Osteoblast (primary cell): ENCODE measurements around the gene MRPL43. TPM values are rescaled to one million over a fixed set of nuclear protein-coding genes. Genes with fewer than 3 reads are reported as not detected.
A peak's percentile ranks its signal among the peaks of the same experiment; 100 is the strongest.

Experiments
- DNase-seq: peaks from one replicate; pipeline ENCODE4 v3.0.0; 2011; ENCODE audit warnings: low spot score, mixed read lengths; ENCODE audit not compliant: insufficient read length; ENCODE audit errors: missing footprints
- H2AFZ ChIP-seq: 2 replicates; pipeline ENCODE4 v1.6.0; 2011; ENCODE audit warnings: mild to moderate bottlenecking, low read length
- H3K27ac ChIP-seq: 2 replicates; pipeline ENCODE4 v1.5.1; 2011; ENCODE audit warnings: mild to moderate bottlenecking, low read depth, low read length, moderate library complexity
- H3K27me3 ChIP-seq: 2 replicates; pipeline ENCODE4 v1.6.0; 2012; ENCODE audit warnings: mild to moderate bottlenecking, control low read depth, inconsistent platforms, low read length, moderate library complexity; ENCODE audit not compliant: insufficient read depth
- H3K36me3 ChIP-seq: 2 replicates; pipeline ENCODE4 v1.5.1; 2011; ENCODE audit warnings: mild to moderate bottlenecking, low read length, control low read depth, moderate library complexity; ENCODE audit not compliant: insufficient read depth
- H3K4me1 ChIP-seq: 2 replicates; pipeline ENCODE4 v1.5.1; 2011; ENCODE audit warnings: mild to moderate bottlenecking, low read length, control low read depth, moderate library complexity; ENCODE audit not compliant: insufficient read depth
- H3K4me2 ChIP-seq: 2 replicates; pipeline ENCODE4 v1.6.0; 2011; ENCODE audit warnings: mild to moderate bottlenecking, low read length; ENCODE audit not compliant: insufficient read depth
- H3K4me3 ChIP-seq: fragments of 200-600 bp; sonication (generic); 3 replicates; pipeline ENCODE4 v1.5.1; 2012; ENCODE audit warnings: mild to moderate bottlenecking, low read length, inconsistent platforms; ENCODE audit not compliant: insufficient read depth
- H3K79me2 ChIP-seq: 2 replicates; pipeline ENCODE4 v1.6.0; 2012; ENCODE audit warnings: mild to moderate bottlenecking, low read length, control low read depth, inconsistent platforms; ENCODE audit not compliant: insufficient read depth
- H3K9me3 ChIP-seq: 2 replicates; pipeline ENCODE4 v1.5.1; 2011; ENCODE audit warnings: low read depth, low read length, control low read depth
- H4K20me1 ChIP-seq: 2 replicates; pipeline ENCODE4 v1.6.0; 2012; ENCODE audit warnings: mild to moderate bottlenecking, low read length, control low read depth; ENCODE audit not compliant: insufficient read depth
- total RNA-seq: library from RNA; depleted of rRNA; stranded (reverse); fragments of >200 nt; gene quantifications from 2 replicates; pipeline ENCODE4 v1.2.3, GENCODE V29; 2012
- TF ChIP-seq, protein P1 (sequence below): IDR thresholded peaks from 2 replicates; pipeline ENCODE4 v1.5.1; 2011; ENCODE audit warnings: mild to moderate bottlenecking, low read depth, low read length, moderate library complexity; ENCODE audit errors: extremely low read depth

MRPL43 gene
- total RNA-seq, 1 donor: 48.5 TPM

DNA sequence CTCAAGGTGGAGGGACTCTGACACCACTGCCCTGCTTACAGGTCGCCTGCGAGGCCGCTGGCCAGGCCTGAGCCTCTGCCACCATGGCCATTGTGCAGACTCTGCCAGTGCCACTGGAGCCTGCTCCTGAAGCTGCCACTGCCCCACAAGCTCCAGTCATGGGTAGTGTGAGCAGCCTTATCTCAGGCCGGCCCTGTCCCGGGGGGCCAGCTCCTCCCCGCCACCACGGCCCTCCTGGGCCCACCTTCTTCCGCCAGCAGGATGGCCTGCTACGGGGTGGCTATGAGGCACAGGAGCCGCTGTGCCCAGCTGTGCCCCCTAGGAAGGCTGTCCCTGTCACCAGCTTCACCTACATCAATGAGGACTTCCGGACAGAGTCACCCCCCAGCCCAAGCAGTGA is 15.2 kb upstream of the MRPL43 start:
- H2AFZ ChIP-seq: no peak overlapping the region
- peak; percentile 83 for DNase-seq
- peaks cover 43% of the 10 kb centered on the region for H3K36me3 ChIP-seq
- peak overlapping the region; percentile 93 for H3K27ac ChIP-seq
- H3K27me3 ChIP-seq: no peaks in the 10 kb centered on the region
- H3K79me2 ChIP-seq: peaks cover 62% of the 10 kb centered on the region
- H3K4me2 ChIP-seq: peak overlapping the region; percentile 80
- TF ChIP-seq, protein P1, sequence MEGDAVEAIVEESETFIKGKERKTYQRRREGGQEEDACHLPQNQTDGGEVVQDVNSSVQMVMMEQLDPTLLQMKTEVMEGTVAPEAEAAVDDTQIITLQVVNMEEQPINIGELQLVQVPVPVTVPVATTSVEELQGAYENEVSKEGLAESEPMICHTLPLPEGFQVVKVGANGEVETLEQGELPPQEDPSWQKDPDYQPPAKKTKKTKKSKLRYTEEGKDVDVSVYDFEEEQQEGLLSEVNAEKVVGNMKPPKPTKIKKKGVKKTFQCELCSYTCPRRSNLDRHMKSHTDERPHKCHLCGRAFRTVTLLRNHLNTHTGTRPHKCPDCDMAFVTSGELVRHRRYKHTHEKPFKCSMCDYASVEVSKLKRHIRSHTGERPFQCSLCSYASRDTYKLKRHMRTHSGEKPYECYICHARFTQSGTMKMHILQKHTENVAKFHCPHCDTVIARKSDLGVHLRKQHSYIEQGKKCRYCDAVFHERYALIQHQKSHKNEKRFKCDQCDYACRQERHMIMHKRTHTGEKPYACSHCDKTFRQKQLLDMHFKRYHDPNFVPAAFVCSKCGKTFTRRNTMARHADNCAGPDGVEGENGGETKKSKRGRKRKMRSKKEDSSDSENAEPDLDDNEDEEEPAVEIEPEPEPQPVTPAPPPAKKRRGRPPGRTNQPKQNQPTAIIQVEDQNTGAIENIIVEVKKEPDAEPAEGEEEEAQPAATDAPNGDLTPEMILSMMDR: no peak
- H3K4me1 ChIP-seq: peaks cover 36% of the 10 kb centered on the region
- H4K20me1 ChIP-seq: peaks cover 45% of the 10 kb centered on the region
- H3K4me3 ChIP-seq: no peak overlapping the region
- H3K9me3 ChIP-seq: no peaks in the 10 kb centered on the region

DNA sequence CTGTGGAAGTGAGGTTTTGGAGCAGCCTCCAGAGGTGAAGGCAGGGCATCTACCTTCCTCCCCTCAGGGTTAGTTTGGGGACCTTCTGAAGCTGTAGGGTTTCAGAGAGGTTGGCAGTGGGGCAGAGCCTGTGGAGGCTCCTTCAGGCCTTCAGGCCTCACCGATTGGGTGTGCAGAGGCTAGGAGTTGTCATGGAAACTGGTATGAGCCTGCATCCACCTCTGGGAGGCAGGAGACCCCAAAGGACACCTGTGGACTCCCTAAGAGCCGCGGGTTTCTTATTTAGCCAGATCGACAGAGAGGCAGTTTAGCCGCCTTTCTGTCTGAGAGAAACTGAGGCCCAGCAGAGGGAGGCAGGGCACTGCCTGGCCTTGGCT is 14.3 kb upstream of the MRPL43 start:
- peaks cover 62% of the 10 kb centered on the region for H3K79me2 ChIP-seq
- H3K9me3 ChIP-seq: no peaks in the 10 kb centered on the region
- TF ChIP-seq, protein P1: no peak
- no peaks in the 10 kb centered on the region for H3K27me3 ChIP-seq
- peaks cover 34% of the 10 kb centered on the region for H3K4me1 ChIP-seq
- H3K36me3 ChIP-seq: peaks cover 38% of the 10 kb centered on the region
- peak overlapping the region; percentile 93 for H3K27ac ChIP-seq
- peak overlapping the region; percentile 80 for H3K4me2 ChIP-seq
- H4K20me1 ChIP-seq: peaks cover 39% of the 10 kb centered on the region
- peak overlapping the region; percentile 88 for H3K4me3 ChIP-seq
- DNase-seq: no peak
- H2AFZ ChIP-seq: no peak overlapping the region

DNA sequence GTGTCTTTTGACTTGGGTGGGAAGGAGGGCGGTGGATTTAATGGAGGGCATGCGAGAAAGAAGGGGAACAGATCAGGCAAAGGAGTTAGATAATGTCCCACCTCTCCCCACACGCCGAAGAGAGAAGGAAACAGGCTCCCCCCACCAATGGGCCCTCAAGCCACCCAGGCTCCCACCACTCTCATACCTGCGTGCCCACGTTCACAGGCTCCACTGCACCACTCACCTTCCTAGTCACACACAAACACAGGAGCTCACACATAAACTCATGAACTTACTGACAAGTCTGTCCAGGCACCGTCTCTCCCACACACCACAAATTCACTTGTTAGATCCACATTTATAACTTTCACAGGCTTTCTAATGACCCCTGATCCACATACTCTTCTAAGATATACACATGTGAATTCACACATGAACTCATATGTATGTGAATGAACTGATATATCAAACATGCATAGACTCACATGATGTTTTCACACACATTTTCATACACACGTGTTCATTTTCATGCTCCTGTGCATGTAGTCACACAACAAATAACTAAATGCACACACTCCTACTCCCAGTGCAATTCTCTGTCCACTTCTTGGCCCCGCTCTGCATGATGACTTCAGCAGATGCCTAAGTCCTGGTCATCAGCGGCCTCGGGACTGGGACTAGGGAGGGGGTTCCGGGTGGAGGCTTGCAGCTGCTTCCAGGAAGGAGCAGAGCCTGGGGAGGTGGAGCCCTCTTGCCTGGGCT is 13.8 kb upstream of the MRPL43 start:
- DNase-seq: peak; percentile 100
- H3K4me1 ChIP-seq: peaks cover 38% of the 10 kb centered on the region
- TF ChIP-seq, protein P1: no peak
- peak overlapping the region; percentile 80 for H3K4me2 ChIP-seq
- peaks cover 59% of the 10 kb centered on the region for H3K79me2 ChIP-seq
- peaks cover 37% of the 10 kb centered on the region for H4K20me1 ChIP-seq
- H3K9me3 ChIP-seq: no peaks in the 10 kb centered on the region
- H3K27me3 ChIP-seq: no peaks in the 10 kb centered on the region
- peak overlapping the region; percentile 88 for H3K4me3 ChIP-seq
- H2AFZ ChIP-seq: no peak overlapping the region
- H3K27ac ChIP-seq: peak overlapping the region; percentile 93
- H3K36me3 ChIP-seq: peaks cover 33% of the 10 kb centered on the region

DNA sequence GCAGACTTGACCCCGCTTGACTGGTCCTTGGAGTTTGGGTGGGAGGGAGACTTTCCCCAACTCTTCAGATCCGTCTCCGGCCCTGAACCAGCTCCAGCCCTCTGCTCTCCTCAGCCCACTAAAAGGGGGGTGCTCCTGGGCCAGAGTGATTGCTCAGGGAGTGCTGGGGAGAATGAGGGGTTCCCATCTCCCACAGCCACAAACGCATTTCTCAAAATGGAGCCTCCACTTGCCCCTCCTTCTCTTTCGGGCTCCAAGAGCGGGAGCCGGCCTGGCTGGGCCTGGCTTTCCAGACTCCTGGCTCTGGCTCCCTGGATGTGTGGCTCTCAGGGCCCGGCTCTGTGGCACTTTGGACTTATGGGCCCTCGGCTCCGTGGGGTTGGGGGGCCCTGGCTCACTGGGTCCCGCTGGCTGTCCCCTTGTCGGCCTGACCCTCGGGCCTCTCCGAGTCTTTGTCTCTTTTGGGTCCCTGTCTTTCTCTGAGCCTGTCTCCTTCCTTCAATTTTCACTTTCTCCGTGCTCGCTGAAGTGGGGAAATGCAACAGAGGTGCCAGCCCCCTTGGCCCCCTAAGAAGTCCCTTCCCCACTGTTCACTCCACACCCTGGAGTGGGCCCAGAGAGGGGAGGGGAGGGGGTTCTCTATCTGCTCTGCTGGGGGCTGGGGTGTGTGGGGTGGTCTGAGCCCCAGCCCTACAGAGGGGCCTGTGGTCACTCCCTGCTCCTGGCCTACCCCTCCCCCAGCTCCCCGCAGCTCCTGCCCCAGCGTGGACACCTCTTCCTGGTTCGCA is 13.0 kb upstream of the MRPL43 start:
- peak; percentile 96 for DNase-seq

More for the DNA sequence above, 13.0 kb upstream of the MRPL43 start:
- peak overlapping the region; percentile 93 for H3K27ac ChIP-seq
- TF ChIP-seq, protein P1: no peak
- H3K4me2 ChIP-seq: peak overlapping the region; percentile 80
- peaks cover 27% of the 10 kb centered on the region for H3K36me3 ChIP-seq
- peak overlapping the region; percentile 73 for H2AFZ ChIP-seq
- H3K4me1 ChIP-seq: peaks cover 38% of the 10 kb centered on the region
- H3K9me3 ChIP-seq: no peaks in the 10 kb centered on the region
- peaks cover 35% of the 10 kb centered on the region for H4K20me1 ChIP-seq
- no peaks in the 10 kb centered on the region for H3K27me3 ChIP-seq
- peaks cover 55% of the 10 kb centered on the region for H3K79me2 ChIP-seq
- peak overlapping the region; percentile 88 for H3K4me3 ChIP-seq
